Activated CD8-positive, alpha-beta memory T cell treated with anti-CD3 and anti-CD28 coated beads for 36 hours (primary cell): ENCODE measurements around the gene TSC2. TPM values are rescaled to one million over a fixed set of nuclear protein-coding genes. Genes with fewer than 3 reads are reported as not detected.

Experiments
- CTCF ChIA-PET: fragments of 350-600 bp; sonication (Branson Sonifier 250); formaldehyde crosslinking; loops from one replicate; lab custom pipeline; 2021; ENCODE audit warnings: antibody characterized with exemption; lab: Charles Lee
- POLR2A ChIA-PET: fragments of 350-600 bp; sonication (Branson Sonifier 250); formaldehyde crosslinking; loops from one replicate; lab custom pipeline; 2021; ENCODE audit warnings: antibody characterized with exemption; lab: Charles Lee
- total RNA-seq, 2 experiments: library from RNA; stranded (reverse); gene quantifications; one replicate each; pipeline ENCODE4 v1.2.3, GENCODE V29; 2021

The TSC2 gene
- 10 to 100 TPM; 80.2 to 84.5 TPM for total RNA-seq

DNA sequence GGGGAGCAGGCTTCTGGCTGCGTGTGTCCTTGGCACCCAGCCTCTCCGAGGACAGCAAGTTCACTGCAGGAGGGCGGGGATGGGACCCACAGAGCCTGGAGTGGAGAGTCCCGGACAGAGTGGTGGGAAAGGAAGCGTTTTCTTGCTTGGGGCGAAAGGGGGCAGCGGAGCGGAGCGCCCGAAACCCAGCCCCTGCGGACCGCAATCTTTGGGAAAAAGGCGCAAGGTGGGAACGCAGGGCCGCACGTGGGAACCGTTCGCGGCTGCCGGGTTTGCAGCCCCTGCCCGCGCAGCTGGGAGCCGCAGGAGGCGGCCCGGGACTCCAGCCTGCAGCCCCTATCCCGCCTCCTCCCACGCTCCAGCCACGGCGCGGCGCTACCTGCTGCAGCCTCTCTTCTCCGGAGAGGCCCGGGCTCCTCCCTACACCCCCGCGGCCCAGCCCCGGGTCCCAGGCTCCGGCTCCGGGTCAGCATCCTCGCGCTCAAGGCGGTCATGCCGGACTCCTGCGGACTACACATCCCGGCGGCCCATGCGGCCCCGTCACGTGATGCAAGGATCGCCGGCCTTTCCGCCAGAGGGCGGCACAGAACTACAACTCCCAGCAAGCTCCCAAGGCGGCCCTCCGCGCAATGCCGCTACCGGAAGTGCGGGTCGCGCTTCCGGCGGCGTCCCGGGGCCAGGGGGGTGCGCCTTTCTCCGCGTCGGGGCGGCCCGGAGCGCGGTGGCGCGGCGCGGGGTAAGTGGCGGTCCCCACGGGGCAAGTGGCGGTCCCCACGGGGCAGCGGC lies at the start of gene TSC2, which contains the start of gene NTHL1:
TSC2 (plus strand) TSS at position 656 of the 786 bp plus-strand sequence. CDS start 631 bp downstream, outside the sequence.
NTHL1 (minus strand) TSS at position 505 of the 786 bp plus-strand sequence; CDS start at position 494, 11 bp downstream.
- CTCF ChIA-PET: interaction anchor here (1.0 to 2.9 kb wide), 7 partner anchors 9 to 94 kb away, joined by 3 to 14 read pairs (median 4); partner anchors contain the start of gene NHERF2
- POLR2A ChIA-PET: no interaction called here

DNA sequence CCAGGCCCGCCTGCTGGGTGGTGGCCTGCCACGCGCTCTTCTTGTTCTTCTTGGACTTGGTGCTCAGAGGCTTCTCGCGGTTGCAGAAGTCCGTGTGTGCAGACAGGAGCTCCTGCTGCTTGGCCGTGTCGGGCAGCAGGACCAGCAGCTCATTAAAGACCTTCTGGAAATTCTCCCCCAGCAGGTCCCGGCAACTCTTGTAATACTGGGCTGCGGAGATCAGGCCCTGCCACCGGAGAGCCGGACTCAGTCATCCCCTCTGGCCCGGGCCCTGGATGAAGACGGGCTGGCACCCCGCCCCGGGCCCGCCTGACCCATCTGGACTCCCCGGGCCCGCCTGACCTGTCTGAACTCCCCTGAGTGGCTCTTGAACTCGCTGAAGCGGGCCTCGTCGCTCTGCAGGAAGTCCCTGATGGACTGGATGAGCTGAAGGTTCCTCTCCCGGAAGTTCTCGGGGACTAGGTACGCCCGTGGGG lies 49.4 kb upstream of the TSC2 start:
- ChIA-PET POLR2A (no interaction called here), CTCF (no interaction called here)

GRCh38 chr16:1998852-1999801 lies 48.7 kb upstream of the TSC2 start:
- CTCF ChIA-PET: no interaction called here
- POLR2A ChIA-PET: no interaction called here

GRCh38 chr16:1999866-2000514 lies 47.8 kb upstream of the TSC2 start:
- ChIA-PET CTCF (no interaction called here), POLR2A (no interaction called here)

DNA sequence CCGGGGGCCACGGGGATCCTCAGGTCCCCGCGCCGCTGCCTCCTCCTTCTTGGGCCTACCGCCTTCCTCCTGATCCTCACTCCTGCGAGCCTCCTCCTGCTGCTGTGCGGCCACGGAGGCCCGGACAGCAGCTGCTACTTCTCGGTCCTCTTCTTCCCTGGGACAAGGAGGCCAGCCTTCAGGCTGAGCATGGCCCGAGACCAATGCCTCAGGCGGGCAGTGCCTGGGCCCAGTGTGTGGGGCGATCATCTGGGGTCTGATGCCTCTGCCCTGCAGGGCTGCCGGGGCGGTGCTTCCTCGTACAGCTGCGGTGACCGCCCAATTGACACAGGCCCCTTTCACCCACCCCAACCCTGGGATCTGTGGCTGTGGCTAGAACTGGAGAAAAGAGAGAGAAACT lies 46.8 kb upstream of the TSC2 start:
- POLR2A ChIA-PET: no interaction called here
- CTCF ChIA-PET: no interaction called here

- ChIA-PET POLR2A (no interaction called here), CTCF (no interaction called here)
Observed at GRCh38 chr16:2001456-2002355, 46.1 kb upstream of the TSC2 start.

DNA sequence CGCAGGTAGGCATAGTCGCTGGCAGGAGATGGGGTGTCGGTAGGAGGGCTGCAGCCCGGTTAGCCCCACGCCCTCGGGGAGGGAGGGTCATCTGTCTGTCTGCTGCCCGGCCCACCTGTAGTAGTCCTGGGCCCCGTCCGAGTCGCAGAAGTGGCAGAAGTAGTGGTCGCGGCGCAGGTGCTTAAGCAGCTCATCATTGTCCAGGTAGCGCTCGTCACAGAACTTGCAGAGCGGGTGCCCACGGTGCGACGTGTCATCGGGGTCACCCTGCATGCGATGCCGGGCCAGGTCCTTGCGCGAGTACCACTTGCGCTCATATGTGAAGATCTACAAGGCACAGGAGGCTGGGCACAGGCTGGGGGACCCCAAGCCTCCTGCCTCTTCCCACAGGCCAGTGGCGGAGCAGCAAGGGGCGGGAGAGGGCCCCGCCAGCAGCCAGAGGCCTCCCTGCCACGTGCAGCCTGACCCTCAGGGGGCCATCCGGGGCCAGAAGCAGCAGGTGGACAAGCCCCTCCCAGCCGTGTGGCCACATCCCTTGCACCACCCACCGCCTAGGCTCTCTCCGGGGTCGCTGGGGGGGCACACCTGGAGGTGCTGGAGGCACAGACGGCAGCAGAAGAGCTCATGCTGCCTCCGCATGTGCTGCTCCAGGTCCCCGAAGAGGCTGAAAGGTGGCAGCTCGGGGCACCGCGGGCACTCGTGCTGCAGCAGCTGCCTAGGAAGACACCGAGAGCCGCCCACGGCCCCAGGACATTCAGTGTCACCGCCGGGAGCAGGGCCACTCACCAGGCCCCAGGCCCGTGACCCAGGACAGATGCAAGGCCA lies 45.2 kb upstream of the TSC2 start:
- POLR2A ChIA-PET: no interaction called here
- CTCF ChIA-PET: interaction anchor here (0.9 to 2.9 kb wide), 15 partner anchors 9 to 150 kb away, joined by 3 to 41 read pairs (median 7); partner anchors contain the start of genes NPW, RPS2, SYNGR3 and TBL3

DNA sequence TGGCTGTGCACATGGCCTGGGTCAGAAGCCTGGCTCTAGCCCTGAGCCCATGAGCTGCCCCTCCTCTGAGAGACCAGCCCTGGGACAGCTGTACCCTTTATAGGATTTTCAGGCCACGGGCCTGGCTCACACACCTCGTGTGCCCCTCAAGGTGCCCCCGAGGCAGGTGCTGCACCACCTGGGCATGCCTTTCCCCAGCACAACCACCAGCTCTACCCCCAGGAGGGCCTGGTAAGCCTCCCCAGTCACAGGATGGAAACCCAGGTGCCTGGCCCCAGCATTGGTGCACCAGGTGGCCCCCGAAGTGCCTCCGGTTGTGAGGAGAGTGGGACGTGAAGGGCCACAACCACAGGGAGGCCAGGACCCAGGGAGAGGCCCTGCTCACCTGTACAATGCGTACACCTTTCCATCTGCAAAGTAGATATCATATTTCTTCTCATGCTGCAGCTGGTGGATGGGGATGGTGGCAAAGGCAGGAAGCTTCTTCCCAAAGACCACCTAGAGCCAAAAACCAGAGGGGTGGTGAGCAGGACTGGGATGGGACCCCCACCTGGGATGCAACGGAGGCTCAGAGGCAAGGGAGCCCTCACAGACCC lies 44.5 kb upstream of the TSC2 start:
- CTCF ChIA-PET: interaction anchor here (0.9 to 2.9 kb wide), 18 partner anchors 9 to 152 kb away, joined by 3 to 41 read pairs (median 6); partner anchors contain the start of genes NPW, RPL3L, RPS2 and SYNGR3
- POLR2A ChIA-PET: no interaction called here

DNA sequence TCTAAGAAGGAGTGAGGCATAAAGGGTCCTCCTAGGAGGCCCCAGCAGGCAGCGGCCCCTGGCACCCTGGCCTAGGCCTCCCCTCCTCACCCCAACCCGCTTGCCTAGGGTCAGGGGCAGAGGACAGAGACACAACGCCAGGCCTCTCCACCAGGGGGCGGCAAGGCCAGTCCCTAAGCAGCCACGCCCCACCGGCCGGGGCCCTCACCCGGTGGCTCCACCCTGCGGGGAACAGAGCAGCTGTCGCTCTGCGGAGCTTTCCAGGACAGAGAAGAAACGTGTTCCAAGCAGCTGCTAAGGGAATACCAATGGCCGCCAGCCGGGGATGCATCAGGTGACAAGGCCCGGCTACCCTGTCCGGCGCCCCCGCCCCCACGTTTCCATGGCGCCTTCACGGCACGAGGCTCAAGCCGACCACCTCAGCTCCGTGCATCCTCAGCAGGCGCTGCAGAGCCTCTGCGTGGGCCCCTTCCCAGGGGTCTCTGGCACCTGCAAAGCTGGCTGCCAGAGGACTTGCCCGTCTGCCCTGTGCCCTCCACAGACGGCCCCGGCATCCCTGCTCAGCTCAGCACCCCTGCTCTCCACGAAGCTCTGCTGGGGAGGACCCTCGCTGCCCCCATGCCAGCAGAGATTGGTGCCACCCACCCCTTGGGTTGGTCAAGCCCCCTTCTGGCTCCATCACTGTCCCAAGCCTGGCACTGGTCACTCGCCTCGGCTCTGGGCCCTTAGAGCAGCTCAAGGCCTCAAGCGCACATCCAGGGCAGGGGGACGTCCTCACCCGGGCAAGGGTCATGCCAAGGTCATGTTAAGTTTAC lies 43.8 kb upstream of the TSC2 start:
- POLR2A ChIA-PET: no interaction called here
- CTCF ChIA-PET: interaction anchor here (0.6 to 2.9 kb wide), 21 partner anchors 9 to 151 kb away, joined by 3 to 41 read pairs (median 5); partner anchors contain the start of genes NPW, RPL3L, RPS2 and SYNGR3

- ChIA-PET POLR2A (no interaction called here), CTCF (interaction anchor here (0.8 to 2.9 kb wide), 10 partner anchors 8 to 148 kb away, joined by 3 to 41 read pairs (median 6); no protein-coding TSS in a partner anchor)
Observed at GRCh38 chr16:2004795-2005517, 42.8 kb upstream of the TSC2 start.

DNA sequence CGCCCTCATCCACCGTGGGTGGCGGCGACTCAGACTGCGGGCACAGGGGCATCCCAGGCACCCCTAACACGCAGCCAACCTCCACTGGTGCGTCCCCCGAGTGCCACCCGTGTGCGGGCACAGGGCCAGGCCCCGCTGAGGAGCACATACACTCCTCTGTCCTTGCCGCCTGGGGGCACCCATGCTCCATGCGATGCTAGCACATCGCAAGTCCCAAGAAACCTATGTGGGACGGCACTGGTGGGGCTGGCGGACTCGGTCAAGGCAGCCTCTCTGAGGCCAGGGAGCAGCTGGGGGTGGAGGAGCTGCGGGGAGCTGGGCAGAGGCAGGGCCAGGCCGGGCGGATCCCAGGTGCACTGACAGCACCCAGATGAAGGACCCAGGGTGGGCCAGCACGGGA lies 42.1 kb upstream of the TSC2 start:
- ChIA-PET CTCF (interaction anchor here (2.9 kb wide), 1 partner anchor 12 kb away, joined by 41 read pairs; no protein-coding TSS in a partner anchor), POLR2A (no interaction called here)

- CTCF ChIA-PET: no interaction called here
- POLR2A ChIA-PET: no interaction called here
Observed at GRCh38 chr16:2006317-2006716, 41.5 kb upstream of the TSC2 start.

DNA sequence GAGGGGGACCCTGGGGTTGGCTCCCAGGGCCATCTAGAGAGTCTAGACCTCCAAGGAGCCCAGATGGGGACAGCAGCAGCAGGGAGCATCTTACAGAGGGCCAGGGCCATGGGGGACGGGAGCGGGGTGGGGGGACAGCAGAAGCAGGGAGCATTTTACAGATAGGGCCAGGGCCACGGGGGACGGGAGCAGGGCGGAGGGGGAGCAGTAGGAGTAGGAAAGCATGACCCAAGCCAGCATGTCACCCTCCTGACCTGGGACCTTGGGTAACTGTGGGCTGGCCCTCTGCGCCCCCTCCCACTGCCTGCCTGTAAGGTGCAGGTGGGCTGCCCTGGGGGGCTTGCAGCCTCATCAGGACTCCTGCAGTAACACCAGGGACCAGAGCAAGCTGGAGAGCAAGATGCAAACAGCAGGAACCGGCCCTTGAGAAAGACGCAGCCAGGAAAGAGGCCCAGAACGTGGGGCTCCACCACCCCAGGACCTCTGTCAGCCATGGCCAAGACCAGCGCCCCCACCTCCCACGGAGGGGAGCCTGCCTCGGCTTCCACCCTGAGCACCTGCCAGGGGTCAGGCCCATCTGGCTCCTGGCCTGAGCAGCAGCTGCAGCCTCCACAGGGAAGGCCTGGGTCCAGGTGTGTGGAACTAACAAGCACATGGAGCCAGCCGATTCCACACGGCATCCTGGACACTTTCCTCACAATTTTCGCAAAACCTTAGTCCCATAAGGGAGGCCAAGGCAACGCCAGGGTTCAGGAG lies 40.5 kb upstream of the TSC2 start:
- POLR2A ChIA-PET: interaction anchor here (0.7 to 1.2 kb wide), 2 partner anchors 36 to 148 kb away, joined by 3 read pairs; partner anchors contain the start of gene TRAF7

GRCh38 chr16:2008009-2008526 lies 39.7 kb upstream of the TSC2 start:
- ChIA-PET CTCF (interaction anchor here (1.0 to 2.1 kb wide), 5 partner anchors 23 to 244 kb away, joined by 3 to 17 read pairs (median 4); partner anchors contain the start of genes ECI1, NUBP2 and SPSB3), POLR2A (interaction anchor here (0.6 to 1.5 kb wide), 4 partner anchors 12 to 147 kb away, joined by 3 to 7 read pairs (median 4); partner anchors contain the start of gene TRAF7)

More for the DNA sequence above, 40.5 kb upstream of the TSC2 start:
- CTCF ChIA-PET: interaction anchor here (1.0 to 2.1 kb wide), 2 partner anchors 22 to 134 kb away, joined by 4 to 17 read pairs; no protein-coding TSS in a partner anchor
